CD4-positive, alpha-beta T cell treated with Interleukin-15 for 4 hours (primary cell): Measurements from ENCODE around the gene ZBTB20.

Source experiments
- DNase-seq: peaks from one replicate; pipeline ENCODE4 v3.0.0-alpha.2; 2020; ENCODE audit warnings: low spot score

The ZBTB20 gene

GRCh38 chr3:114928989-114929640, 218.0 kb downstream of the ZBTB20 start:
- DNase-seq: no peak

DNA sequence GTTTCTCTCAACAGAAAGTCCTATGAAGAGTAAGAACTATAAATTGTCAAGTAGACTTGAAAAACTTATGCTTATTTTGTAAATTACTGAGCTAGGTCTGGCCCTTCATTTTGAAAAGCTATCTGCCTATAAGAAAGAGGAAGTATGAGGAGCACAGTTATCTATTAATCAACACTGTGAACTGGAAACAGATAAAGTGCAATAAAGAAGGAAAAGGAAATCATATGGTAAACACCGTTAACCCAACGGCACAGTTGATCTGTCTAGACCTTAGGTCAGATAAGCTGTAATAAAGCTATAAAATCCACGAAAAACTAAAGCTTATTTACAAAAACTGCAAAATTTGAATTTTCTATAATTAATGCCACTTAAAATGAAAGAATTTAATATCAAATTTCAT, 242.5 kb downstream of the ZBTB20 start:
- DNase-seq: no peak

GRCh38 chr3:114903213-114903612, 243.9 kb downstream of the ZBTB20 start:
- DNase-seq: no peak

- no peak for DNase-seq
Measured at GRCh38 chr3:114902691-114903101, 244.4 kb downstream of the ZBTB20 start.

DNA sequence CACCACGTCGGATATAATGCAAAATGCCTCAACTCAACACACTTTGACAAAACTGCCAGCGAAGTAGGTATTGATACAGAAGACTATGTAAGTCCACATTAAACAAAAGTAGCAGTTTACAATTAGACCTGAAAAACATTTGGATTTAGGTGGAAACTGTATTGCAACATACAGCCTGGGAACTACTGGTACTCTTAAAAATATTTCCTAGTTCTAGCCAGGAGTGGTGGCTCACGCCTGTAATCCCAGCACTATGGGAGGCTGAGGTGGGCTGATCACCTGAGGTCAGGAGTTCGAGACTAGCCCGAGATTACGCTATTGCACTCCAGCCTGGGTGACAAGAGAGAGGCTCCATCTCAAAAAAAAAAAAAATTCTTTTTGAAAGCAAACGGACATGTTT, 246.2 kb downstream of the ZBTB20 start:
- DNase-seq: no peak

DNA sequence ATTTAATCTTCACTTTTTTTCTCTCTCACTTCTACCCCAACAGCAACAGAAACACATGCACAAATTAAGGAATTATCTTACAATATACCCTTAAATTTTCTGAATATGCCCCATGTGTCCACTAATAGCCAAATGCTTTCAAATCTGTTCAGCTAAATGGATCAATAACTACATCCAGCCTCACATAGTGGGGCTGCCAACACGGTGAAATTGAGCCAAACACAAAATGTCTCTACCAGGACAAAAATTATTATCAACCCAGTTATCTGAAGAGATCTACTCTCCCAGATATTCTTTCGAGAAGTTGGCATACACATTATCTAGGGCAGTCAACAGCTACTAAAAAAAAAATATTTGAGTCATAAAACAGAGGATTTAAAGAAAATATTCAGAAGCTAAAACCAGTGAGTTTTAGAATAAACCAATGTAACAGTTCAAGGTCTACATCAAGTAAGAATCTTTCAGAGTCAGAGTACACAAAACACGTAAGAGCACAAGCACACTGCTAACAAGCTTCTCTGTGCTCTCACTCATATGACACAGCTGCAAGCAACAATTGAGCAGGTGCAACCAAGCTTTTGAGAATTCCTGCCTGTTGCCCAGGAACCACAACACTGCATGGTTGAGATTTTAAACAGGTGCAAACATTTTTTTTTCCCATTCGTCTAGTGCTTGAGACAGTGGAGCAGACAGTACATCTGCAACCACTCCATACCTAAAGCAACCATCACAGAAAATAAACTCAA, 247.7 kb downstream of the ZBTB20 start:
- no peak for DNase-seq

GRCh38 chr3:114896978-114897377, 250.1 kb downstream of the ZBTB20 start:
- DNase-seq: no peak

- DNase-seq: no peak
Measured at GRCh38 chr3:114893361-114893760, 253.7 kb downstream of the ZBTB20 start.

GRCh38 chr3:114892880-114893279, 254.2 kb downstream of the ZBTB20 start:
- no peak for DNase-seq

DNA sequence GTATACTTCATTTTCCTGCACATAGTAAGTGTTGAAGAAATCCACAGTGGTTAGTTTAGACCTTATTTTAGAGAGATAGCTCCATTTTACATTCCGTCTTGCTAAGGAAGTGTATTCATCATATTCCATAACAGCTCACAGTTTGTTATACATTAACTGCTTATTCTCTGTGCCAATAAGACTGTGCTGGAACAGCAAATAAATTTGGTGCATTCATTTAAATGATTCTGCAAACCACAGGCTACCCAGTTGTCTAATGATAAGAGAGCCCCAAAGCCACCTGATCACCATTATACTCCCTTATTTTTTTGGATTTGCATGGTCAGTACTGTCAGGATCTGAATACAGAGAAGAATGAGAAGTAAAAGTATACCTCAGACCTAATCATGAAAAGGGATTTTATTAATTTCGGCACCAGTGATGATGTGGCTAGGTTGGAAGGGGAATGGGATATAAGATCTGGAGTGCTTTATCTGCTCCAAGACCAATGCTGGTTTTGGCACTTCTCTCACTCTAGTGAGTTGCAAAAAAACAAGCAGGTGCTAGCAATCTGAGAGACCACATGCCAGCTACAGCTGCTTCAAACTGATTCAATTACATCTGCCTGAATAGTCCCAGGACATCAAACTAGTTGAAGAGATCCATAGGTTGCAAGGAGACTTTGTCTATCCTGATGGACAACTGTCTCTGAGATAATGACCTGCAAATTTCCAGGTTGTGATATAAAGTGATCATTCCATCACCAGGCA, 254.8 kb downstream of the ZBTB20 start:
- DNase-seq: no peak

DNA sequence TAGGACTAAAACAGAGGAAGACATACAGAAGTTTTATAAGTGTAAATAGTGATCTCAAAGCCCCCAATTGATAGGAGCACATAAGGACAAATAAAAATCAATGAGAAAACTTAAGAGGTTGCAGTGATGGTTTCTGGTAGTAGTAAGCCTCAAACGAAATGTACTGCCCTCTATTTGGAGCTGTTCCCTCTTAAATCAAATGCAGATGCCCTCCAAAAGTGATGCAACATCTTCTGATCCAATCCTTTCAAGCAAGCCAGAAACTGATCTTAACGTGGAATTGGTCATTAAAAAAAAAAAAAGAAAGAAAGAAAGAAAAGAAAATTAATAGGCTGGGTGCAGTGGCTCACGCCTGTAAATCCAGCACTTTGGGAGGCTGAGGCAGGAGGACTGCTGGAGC, 259.3 kb downstream of the ZBTB20 start:
- no peak for DNase-seq

- no peak for DNase-seq
Measured at GRCh38 chr3:114886905-114887304, 260.2 kb downstream of the ZBTB20 start.

GRCh38 chr3:114884213-114884923, 262.7 kb downstream of the ZBTB20 start:
- no peak for DNase-seq

DNA sequence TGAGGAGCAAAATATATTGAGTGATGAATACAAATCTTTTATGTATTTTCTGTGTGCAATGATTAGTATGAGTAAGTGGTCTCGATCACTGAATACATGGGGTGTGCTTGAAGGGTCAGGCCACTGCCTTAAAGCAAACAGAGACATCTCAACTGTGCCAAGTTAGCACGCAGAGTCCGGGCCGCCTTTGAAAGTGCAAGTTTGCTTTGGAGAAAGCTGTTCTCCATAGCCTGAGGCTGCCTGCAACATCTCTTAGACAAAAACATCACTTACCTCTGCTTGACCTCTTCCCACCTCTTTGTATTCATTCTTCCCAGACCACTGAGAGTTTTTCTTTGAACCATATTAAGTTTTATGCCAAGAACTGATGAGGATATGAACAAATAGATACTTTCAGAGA, 267.0 kb downstream of the ZBTB20 start:
- no peak for DNase-seq

- no peak for DNase-seq
Measured at GRCh38 chr3:114879059-114880031, 267.7 kb downstream of the ZBTB20 start.

GRCh38 chr3:114878114-114878839, 268.8 kb downstream of the ZBTB20 start:
- DNase-seq: no peak

- no peak for DNase-seq
Measured at GRCh38 chr3:114877378-114878113, 269.5 kb downstream of the ZBTB20 start.

GRCh38 chr3:114874522-114874971, 272.5 kb downstream of the ZBTB20 start:
- DNase-seq: no peak

GRCh38 chr3:114873591-114873990, 273.5 kb downstream of the ZBTB20 start:
- DNase-seq: no peak

- DNase-seq: no peak
Measured at GRCh38 chr3:114872588-114872987, 274.5 kb downstream of the ZBTB20 start.
